ENCODE measurements around the gene CRIP2.

Gene CRIP2

GRCh38 chr14:105444859-105445258 lies 29.8 kb upstream of the CRIP2 start:
- DNase-seq (ENCODE audit: low read depth in 3 of 3): no peak

- no peak for DNase-seq (ENCODE audit: low read depth in 3 of 3)
Measured at GRCh38 chr14:105445290-105445689, 29.3 kb upstream of the CRIP2 start.

- DNase-seq (ENCODE audit: low read depth in 3 of 3): no peak
Measured at GRCh38 chr14:105445901-105446845, 28.4 kb upstream of the CRIP2 start.

- DNase-seq (ENCODE audit: low read depth in 3 of 3): no peak
Measured at GRCh38 chr14:105446971-105447370, 27.6 kb upstream of the CRIP2 start.

- no peak for DNase-seq (ENCODE audit: low read depth in 3 of 3)
Measured at GRCh38 chr14:105447651-105448640, 26.7 kb upstream of the CRIP2 start.

- DNase-seq (ENCODE audit: low read depth in 3 of 3): peak; percentile 18 to 53 (median 28)
Measured at GRCh38 chr14:105448706-105449111, 25.9 kb upstream of the CRIP2 start.

- DNase-seq (ENCODE audit: low read depth in 3 of 3): no peak
Measured at GRCh38 chr14:105449276-105450122, 25.1 kb upstream of the CRIP2 start.

- DNase-seq (ENCODE audit: low read depth in 3 of 3): no peak
Measured at GRCh38 chr14:105450123-105450505, 24.5 kb upstream of the CRIP2 start.

- no peak for DNase-seq (ENCODE audit: low read depth in 3 of 3)
Measured at GRCh38 chr14:105450864-105451720, 23.5 kb upstream of the CRIP2 start.

- no peak for DNase-seq (ENCODE audit: low read depth in 3 of 3)
Measured at GRCh38 chr14:105452963-105453362, 21.7 kb upstream of the CRIP2 start.

- no peak for DNase-seq (ENCODE audit: low read depth in 3 of 3)
Measured at GRCh38 chr14:105453847-105454246, 20.8 kb upstream of the CRIP2 start.

- DNase-seq (ENCODE audit: low read depth in 3 of 3): no peak
Measured at GRCh38 chr14:105455086-105455640, 19.5 kb upstream of the CRIP2 start.

GRCh38 chr14:105455766-105456660 lies 18.6 kb upstream of the CRIP2 start:
- no peak for DNase-seq (ENCODE audit: low read depth in 3 of 3)

GRCh38 chr14:105456736-105457617 lies 17.6 kb upstream of the CRIP2 start:
- DNase-seq (ENCODE audit: low read depth in 3 of 3): no peak

GRCh38 chr14:105458010-105458409 lies 16.6 kb upstream of the CRIP2 start:
- no peak for DNase-seq (ENCODE audit: low read depth in 3 of 3)

GRCh38 chr14:105458571-105458970 lies 16.1 kb upstream of the CRIP2 start:
- DNase-seq (ENCODE audit: low read depth in 3 of 3): no peak

GRCh38 chr14:105460116-105460515 lies 14.5 kb upstream of the CRIP2 start:
- no peak for DNase-seq (ENCODE audit: low read depth in 3 of 3)

- no peak for DNase-seq (ENCODE audit: low read depth in 3 of 3)
Measured at GRCh38 chr14:105460616-105461015, 14.0 kb upstream of the CRIP2 start.

Measured in stimulated activated CD4-positive, alpha-beta T cell treated with anti-CD3 and anti-CD28 coated beads, TNF-alpha, amount 100 ng/mL, for 24 hours (primary cell).